GM06990 (cell line): Measurements from ENCODE around the gene ISM2.

Experiments
- DNase-seq: peaks from one replicate; pipeline ENCODE4 v3.0.0-alpha.2; 2011; ENCODE audit not compliant: insufficient read length; ENCODE audit errors: extremely low read depth
- H3K27me3 ChIP-seq: replicated peaks from 2 replicates; pipeline ENCODE4 v1.6.0; 2011; ENCODE audit warnings: low read length; ENCODE audit not compliant: control insufficient read depth, insufficient read depth
- H3K36me3 ChIP-seq: 2 replicates; pipeline ENCODE4 v1.5.1; 2011; ENCODE audit warnings: low read length; ENCODE audit not compliant: control insufficient read depth, insufficient read depth
- H3K4me3 ChIP-seq: replicated peaks from 2 replicates; pipeline ENCODE4 v1.5.1; 2011; ENCODE audit warnings: low read depth, mild to moderate bottlenecking, control low read depth, low read length
- CTCF ChIP-seq: IDR thresholded peaks from 2 replicates; pipeline ENCODE4 v1.5.1; 2011; ENCODE audit warnings: low read length, control low read depth, mild to moderate bottlenecking, inconsistent platforms; ENCODE audit not compliant: insufficient read depth, poor library complexity, severe bottlenecking

ISM2 gene

GRCh38 chr14:77489041-77489440 is 9.6 kb downstream of the ISM2 start:
- Histone ChIP-seq H3K27me3 (no peaks in the 10 kb centered on the region), H3K4me3 (no peak overlapping the region), H3K36me3 (no peaks in the 10 kb centered on the region)
- no peak for DNase-seq
- TF ChIP-seq CTCF = no peak

GRCh38 chr14:77488558-77488957 is 10.1 kb downstream of the ISM2 start:
- no peaks in the 10 kb centered on the region for H3K36me3 ChIP-seq
- no peak overlapping the region for H3K4me3 ChIP-seq
- no peaks in the 10 kb centered on the region for H3K27me3 ChIP-seq
- no peak for DNase-seq
- TF ChIP-seq CTCF = no peak

- H3K27me3 ChIP-seq = no peaks in the 10 kb centered on the region
- H3K4me3 ChIP-seq = no peak overlapping the region
- DNase-seq = no peak
- no peak for TF ChIP-seq CTCF
- no peaks in the 10 kb centered on the region for H3K36me3 ChIP-seq
These were observed 12.5 kb downstream of the ISM2 start for GRCh38 chr14:77485901-77486678.

GRCh38 chr14:77485256-77485655 is 13.4 kb downstream of the ISM2 start:
- DNase-seq = no peak
- TF ChIP-seq CTCF = no peak
- Histone ChIP-seq H3K27me3 (no peaks in the 10 kb centered on the region), H3K36me3 (no peaks in the 10 kb centered on the region), H3K4me3 (no peak overlapping the region)

- TF ChIP-seq CTCF = no peak
- DNase-seq = no peak
- H3K27me3 ChIP-seq = no peaks in the 10 kb centered on the region
- H3K4me3 ChIP-seq = no peak overlapping the region
- H3K36me3 ChIP-seq = no peaks in the 10 kb centered on the region
These were observed 16.2 kb downstream of the ISM2 start for GRCh38 chr14:77482422-77482821.
